Stimulated activated CD8-positive, alpha-beta memory T cell treated with anti-CD3 and anti-CD28 coated beads, Interleukin-15, amount 100 ng/mL, for 1 hour (primary cell): ENCODE measurements around the gene ZKSCAN8.
A peak's percentile ranks its signal among the peaks of the same experiment; 100 is the strongest.

Experiments used
- DNase-seq: peaks from one replicate; pipeline ENCODE4 v3.0.0-alpha.2; 2020; ENCODE audit warnings: low read depth

The ZKSCAN8 gene

DNA sequence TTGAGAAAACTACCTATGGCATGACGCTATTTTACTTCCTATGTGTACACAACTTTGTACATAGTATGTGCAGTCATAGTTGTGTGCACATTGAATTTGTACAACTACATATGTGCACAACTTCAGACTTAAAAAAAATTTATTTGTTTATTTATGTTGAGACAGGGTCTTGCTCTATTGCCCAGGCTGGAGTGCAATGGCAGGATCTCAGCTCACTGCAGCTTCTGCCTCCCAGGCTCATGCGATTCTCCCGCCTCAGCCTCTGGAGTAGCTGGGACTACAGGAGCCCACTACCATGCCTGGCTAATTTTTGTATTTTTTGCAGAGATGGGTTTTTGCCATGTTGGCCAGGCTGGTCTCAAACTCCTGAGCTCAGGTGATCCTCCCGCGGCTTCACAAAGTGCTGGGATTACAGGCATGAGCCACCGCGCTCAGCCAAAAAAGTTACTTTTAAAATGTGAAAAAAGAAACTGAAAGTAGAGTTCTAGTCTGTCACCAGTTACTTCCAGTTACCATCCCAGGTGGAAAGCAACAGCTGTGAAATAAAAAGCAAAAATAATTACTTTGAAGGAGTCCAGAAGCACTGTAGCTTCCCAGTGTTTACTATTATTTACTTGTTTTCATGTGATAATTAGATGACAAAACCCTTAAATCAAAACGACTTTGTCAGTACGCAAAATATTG is 1.7 kb upstream of the ZKSCAN8 start:
- DNase-seq, result no peak

DNA sequence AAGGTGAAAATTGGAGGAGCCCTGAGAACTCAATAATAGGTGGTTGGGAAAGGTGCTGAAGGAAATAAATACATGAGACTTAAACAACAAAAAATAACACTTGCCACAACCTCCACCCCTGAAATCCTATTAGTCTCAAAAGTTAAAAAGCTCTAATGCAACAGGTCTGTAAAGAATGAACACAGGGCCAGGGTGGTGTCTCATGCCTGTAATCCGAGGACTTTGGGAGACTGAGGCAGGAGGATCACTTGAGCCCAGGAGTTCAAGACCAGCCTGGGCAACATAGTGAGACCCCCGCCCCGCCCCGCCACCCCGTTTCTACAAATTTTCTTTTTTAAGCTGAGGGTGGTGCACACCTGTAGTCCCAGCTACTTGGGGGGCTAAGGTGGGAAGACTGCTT is 1.1 kb upstream of the ZKSCAN8 start:
- no peak for DNase-seq

DNA sequence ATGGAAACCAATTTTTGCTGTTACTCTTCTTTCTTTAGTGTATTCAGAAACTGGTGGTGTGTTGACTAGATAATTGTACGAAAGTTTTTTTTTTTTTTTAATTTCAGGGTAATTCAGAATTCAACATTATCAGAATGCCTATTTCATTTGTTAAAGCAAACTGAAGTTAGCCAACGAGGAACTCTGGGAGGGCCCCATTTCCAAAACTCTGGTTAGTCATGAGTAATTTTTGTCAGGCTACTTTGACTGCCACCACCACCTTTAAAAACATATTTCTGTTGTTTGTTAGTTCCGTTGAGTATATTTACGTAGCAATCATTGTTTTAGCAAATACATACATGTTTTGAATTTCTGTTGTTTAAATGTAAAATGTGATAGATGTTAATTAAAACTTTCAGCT is 763 bp downstream of the ZKSCAN8 start:
- DNase-seq, result no peak

DNA sequence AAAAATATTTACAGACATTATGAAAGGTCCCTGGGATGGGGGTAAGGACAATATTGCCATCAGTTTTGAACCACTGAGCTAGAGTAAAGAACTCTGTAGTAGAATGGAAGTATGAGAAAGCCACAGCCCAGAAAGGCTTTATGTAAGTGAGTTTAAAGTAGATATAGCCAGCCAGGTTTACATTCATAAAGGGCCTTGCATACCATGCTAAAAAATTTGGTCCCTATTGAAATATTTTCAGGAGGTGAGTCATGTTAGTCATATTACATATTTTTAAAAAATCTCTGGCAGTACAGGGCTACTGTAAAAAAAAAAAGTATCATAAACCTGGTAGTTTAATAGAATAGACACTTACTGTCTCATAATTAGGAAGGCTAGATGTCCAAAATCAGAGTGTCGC is 3.5 kb downstream of the ZKSCAN8 start:
- DNase-seq, result no peak

DNA sequence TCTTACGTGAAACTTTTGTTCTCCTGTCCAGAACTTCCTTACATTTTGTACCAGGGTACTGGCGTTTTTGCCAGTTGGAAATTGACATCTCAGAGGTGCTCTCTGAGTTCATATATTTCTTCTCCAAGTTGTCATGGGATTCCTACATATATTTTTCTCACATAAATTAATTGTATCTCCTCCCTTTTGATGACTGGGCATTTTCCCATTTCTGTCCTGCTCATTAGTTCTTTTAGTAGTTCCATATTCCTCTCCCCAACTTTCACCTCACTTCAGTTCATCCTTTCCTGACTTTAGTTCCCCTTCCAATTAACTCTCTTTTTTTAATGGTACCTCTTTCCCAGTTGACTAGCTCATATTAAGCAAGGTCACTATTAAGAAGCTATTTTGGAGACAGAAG is 10.8 kb downstream of the ZKSCAN8 start:
- DNase-seq, result no peak

DNA sequence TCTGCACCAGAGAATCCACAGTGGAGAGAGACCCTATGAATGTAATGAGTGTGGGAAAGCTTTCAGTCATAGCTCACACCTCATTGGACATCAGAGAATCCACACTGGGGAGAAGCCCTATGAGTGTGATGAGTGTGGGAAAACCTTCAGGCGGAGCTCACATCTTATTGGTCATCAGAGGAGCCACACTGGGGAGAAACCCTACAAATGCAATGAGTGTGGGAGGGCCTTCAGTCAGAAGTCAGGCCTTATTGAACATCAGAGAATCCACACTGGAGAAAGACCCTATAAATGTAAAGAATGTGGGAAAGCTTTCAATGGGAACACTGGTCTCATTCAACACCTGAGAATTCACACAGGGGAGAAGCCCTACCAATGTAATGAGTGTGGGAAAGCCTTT is 11.9 kb downstream of the ZKSCAN8 start:
- no peak for DNase-seq

DNA sequence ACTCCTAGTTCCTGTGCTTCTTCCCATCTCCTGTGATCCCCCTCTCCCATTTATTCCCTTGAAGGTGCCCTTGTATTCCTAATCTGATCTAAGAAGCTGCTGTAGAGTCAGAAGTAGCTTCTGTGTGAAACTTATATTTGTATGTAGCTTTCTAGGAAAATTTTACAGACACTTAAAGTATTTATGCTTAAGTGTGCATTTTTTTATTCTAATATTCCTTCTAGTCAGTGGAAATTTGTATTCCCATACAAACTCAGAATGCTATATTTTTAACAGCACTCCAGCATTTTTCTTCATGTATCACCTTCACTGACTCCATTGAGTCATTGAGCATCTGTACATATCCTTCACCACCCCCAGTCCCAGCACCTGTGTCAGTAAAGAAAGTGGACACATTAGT is 12.7 kb downstream of the ZKSCAN8 start:
- DNase-seq, result no peak

DNA sequence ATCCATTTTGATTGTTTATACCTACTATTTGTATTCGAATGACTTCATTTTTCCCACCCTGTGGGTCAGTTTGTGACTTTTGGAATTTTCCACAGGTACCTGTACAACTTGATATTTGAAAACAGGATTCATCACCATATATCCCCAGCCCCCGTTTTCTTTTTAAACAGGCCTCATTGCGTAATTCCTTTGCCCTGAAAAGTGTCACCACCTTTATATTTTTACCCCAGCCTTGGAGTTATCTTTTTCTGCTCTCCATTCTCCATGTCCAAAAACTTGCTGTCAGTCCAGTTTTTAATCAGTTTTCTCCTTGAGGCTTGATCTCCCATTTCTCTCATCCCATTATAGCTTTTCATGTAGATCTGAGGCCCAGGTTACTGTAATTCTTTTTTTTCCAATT is 16.6 kb downstream of the ZKSCAN8 start:
- no peak for DNase-seq

GRCh38 chr6:28159029-28159607 is 17.4 kb downstream of the ZKSCAN8 start:
- no peak for DNase-seq

- no peak for DNase-seq
Observed at GRCh38 chr6:28160233-28160632, 18.6 kb downstream of the ZKSCAN8 start.

DNA sequence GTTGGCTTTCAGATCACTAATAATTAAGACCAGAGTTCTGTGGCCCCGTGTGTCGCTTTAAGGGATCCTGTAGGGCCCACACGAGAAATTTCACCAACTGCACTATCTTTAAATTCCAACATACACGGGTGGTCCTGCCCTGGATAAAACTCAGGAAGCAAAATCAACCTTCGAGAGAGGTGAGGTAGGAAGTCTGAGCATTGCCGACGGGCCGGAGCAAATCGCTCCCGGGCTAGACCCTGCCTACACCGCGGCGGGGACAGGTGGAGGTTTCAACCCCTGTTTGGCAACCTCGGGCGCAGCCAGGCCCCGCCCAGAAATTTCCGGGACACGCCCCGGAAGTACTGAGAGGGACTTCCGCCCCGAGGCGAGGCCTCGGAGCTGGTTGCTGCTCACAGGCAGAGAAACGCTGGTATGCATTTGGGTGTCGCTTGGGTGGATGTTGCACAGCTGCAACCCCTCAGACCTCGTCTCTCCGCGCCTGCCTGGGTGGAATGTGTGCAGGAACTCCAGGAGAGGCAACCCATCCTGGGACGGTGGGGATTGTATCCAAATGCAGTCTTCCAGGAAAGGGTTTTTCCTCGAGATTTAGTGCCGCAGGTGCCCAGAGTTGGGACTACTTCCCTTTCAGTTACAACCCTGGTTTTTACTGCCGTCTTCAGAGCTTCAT is 19.9 kb downstream of the ZKSCAN8 start:
- DNase-seq, result peak; percentile 67

DNA sequence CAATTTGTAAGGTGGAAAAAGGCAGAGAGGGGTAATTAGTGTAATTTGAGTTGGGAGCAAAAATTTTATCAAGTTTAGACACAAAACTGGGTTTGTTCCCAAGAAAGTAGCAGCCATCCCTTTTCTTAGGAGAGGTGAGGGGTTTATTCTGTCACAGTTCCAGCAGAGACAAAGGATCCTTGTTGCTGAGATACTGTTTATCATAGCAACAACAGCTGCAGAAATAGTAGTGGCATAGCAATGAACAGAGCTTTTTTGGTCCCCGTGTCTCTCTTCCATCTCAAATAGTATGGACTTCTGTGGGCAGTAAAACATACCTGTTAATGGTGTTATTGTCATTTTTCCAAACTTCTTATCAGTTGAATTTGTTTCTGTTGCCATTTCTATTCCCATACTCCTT is 23.9 kb downstream of the ZKSCAN8 start:
- no peak for DNase-seq

- DNase-seq, result no peak
Observed at GRCh38 chr6:28167068-28167467, 25.4 kb downstream of the ZKSCAN8 start.

- no peak for DNase-seq
Observed at GRCh38 chr6:28167926-28168325, 26.2 kb downstream of the ZKSCAN8 start.

DNA sequence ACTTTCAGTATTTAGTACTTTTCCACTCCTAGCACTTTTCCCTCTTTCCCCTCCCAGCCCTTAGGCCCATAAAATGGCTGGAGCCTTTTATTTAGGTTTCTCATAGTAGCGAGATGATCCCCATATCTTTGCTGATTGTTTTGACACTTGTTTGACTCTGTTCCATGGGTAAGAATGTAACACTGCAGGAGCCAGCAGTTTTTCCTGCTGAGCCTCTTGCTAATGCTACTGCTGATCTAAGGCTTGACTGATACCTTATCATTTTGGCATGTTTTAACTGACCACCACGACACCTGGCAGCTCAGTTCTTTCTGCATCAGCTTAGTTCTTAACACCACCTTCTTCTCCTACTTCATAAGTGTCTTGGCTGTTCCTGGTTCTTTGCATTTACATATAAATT is 29.6 kb downstream of the ZKSCAN8 start:
- no peak for DNase-seq

GRCh38 chr6:28172006-28172405 is 30.3 kb downstream of the ZKSCAN8 start:
- no peak for DNase-seq

GRCh38 chr6:28176373-28176772 is 34.7 kb downstream of the ZKSCAN8 start:
- no peak for DNase-seq

- no peak for DNase-seq
Observed at GRCh38 chr6:28182255-28182654, 40.6 kb downstream of the ZKSCAN8 start.

DNA sequence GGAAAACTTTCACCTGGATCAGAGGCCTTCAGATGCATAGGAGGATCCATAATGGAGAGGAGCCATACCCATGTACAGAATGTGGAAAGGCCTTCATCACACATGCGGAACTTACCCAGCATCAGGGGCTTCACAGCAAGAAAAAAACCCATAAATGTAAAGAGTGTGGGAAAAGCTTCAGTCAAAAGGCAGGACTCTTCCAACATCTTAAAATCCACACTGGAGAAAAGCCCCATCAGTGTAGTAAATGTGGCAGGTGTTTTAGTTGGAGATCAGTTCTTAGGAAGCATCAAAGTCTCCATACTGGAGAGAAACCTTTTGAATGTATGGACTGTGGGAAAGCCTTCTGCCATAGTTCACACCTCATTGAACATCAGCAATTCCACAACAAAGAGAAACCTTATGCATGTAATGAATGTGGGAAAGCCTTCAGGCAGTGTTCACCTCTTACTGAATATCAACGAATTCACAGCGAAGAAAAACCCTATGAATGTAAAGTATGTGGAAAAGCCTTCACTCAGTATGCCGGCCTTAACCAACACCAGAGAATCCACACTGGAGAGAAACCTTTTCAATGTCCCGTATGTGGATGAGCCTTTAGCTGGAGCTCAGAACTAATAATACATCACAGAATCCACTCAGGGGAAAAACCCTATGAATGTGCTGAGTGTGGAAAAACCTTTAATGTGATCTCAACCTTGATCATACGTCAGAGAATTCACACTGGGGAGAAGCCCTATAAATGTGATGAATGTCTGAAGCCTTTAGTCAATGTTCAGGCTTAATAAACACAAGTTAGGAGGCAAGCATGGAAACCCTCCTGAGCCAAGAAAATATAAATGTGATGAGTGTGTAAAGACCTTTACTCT is 46.7 kb downstream of the ZKSCAN8 start:
- DNase-seq, result no peak

- no peak for DNase-seq
Observed at GRCh38 chr6:28200020-28200419, 58.3 kb downstream of the ZKSCAN8 start.

GRCh38 chr6:28203201-28203600 is 61.5 kb downstream of the ZKSCAN8 start:
- no peak for DNase-seq

DNA sequence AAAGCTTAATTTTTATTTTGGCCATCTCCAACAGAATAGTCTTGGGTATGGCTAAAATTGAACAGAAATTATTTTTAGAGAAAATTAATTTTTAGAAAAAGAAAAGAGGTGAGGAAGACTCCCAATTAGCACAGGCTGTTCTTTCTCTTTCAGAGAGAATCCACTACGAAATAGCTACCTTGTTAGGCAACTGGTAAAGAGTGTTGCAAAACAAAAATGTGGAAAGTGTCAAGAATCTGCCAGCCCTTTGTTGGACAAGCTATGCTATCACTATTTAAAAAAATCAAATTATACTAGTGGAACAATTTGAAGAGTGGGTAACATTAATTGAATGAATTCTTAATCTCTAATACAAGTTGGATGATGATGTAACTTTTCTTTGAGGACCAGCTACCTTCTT is 64.2 kb downstream of the ZKSCAN8 start:
- no peak for DNase-seq

GRCh38 chr6:28206527-28206926 is 64.8 kb downstream of the ZKSCAN8 start:
- no peak for DNase-seq
